TTC549 (cell line): ENCODE results near the gene ASIC4.

ENCODE experiments used
- FAIRE-seq: peaks from 2 replicates; lab custom pipeline; 2012; peaks lifted over from hg19 to GRCh38; lab: Jason Lieb, UNC

Gene ASIC4, protein sequence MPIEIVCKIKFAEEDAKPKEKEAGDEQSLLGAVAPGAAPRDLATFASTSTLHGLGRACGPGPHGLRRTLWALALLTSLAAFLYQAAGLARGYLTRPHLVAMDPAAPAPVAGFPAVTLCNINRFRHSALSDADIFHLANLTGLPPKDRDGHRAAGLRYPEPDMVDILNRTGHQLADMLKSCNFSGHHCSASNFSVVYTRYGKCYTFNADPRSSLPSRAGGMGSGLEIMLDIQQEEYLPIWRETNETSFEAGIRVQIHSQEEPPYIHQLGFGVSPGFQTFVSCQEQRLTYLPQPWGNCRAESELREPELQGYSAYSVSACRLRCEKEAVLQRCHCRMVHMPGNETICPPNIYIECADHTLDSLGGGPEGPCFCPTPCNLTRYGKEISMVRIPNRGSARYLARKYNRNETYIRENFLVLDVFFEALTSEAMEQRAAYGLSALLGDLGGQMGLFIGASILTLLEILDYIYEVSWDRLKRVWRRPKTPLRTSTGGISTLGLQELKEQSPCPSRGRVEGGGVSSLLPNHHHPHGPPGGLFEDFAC

GRCh38 chr2:219514196-219514761, at the start of gene ASIC4:
ASIC4 (plus strand) TSS chr2:219514482; CDS start chr2:219514725, 243 bp downstream.
- no peak for FAIRE-seq

- no peak for FAIRE-seq
Observed at GRCh38 chr2:219465659-219466561, 48.4 kb upstream of the ASIC4 start.

DNA sequence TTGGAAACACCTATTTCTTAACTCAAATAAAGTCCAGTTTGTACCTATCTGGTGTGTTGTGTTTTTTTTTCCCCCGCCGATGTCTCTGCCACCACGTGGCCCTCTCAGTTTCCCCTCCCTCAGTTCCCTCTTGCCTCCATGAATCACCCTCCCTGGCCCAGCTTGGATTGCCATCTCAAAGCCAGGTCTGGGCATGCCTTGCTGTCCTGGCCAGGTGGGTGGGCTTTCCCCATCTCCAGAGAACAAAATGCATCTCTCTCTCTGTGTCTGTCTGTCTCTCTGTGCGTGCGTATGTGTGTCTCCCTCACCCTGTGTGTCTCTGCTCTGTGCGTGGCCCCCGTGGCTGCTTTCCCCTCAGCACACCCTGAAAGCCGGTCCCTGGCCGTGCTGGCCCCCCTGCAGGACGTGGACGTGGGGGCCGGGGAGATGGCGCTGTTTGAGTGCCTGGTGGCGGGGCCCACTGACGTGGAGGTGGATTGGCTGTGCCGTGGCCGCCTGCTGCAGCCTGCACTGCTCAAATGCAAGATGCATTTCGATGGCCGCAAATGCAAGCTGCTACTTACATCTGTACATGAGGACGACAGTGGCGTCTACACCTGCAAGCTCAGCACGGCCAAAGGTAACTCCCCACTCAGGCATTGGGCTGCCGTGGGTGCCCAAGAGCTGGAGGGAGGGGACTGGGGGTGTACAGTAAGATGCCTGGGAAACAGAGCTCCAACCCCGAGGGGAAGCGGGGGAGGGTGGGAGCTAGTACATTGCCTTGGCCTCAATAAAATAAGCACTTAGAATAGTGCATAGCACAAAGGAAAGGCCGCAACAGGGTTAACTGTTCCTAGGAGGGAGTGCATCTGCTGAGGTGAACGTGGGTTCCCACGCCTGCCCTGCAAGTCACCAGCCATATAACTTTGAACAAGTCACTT, 47.2 kb upstream of the ASIC4 start:
- no peak for FAIRE-seq

DNA sequence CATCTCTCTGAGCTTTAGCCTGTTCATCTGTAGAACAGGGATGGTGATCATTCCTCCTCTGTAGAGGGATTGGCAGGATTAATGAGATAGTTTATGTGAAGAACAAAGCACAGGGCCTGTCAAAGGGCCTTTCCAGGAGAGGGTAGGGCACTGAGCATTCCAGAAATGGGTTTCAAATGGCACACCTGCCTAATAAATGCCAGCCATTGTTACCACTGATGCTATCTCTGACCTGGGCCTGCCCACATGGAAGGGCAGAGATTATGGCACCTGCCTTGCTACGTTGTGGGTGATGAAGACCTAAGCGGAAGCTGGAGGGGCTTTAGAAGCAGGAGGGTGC, 46.6 kb upstream of the ASIC4 start:
- no peak for FAIRE-seq

GRCh38 chr2:219468410-219469185, 45.7 kb upstream of the ASIC4 start:
- FAIRE-seq: no peak

DNA sequence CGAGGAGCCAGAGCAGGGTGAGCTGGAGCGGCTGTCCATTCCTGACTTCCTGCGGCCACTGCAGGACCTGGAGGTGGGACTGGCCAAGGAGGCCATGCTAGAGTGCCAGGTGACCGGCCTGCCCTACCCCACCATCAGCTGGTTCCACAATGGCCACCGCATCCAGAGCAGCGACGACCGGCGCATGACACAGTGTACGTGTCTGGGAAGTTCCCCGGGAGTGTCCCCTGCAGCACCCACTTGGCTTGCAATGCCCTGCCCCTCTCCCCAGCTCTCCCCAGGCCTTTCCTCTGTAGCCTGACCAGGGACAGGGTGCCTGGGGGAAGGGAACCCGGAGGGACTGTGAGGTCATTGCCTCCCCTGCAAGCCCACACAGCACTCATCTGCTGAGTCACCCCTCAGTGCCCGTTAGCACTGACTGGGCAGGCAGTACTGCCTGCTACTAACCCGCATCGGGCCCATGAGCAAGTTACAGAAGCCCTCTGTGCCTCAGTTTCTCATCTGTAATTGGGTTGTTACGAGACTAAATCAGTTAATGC, 45.0 kb upstream of the ASIC4 start:
- no peak for FAIRE-seq

DNA sequence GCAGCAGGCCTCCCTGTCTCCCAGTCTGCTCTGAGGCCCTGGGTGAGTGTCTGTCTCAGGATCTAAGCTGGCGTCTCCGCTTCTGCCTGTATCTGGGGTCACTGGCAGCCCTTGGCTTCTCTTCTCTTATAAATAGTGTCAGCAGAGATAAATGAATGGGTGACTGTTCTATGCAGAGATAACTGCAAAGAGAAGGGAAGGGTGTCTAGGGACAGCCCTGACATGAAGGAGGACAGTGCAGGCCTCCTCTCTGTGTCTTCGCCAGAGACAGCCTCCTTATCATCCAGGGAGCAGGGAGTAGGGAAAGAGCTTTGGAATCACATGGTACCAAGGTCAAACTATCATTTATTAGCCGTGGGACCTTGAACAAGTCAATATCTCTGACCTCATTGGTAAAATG, 43.9 kb upstream of the ASIC4 start:
- no peak for FAIRE-seq

DNA sequence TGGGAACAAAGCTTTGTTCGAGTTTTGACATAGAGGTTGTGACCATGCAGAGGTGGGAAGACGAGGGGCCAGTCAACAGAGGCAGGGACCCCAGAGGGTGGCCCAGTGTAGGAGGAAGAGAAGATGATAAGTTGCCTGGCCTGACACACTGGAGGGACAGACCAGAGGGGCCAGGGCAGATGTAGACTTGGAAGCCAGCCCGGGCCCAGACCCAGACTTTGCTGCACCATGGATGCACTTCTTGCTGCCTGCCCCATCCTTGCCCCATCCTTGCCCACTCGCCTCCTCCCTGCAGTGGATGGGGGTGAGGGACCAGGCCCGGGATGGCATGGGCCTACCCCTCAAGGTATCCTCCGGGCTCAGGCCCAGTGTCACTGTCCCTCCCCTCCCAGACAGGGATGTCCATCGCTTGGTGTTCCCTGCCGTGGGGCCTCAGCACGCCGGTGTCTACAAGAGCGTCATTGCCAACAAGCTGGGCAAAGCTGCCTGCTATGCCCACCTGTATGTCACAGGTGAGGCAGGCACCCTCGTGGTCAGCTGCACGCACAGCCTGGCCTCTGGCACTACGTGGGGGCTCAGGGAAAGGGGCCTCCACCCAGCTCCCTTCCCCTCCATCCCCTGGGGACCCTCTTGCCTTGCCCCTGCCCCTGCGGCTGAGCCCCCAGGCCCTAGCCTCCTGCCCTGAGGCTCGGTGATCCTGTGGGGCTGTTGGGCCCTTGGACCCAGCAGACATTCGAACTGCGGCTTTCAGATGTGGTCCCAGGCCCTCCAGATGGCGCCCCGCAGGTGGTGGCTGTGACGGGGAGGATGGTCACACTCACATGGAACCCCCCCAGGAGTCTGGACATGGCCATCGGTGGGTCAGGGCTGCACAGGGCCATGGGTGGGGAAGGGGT, 42.6 kb upstream of the ASIC4 start:
- FAIRE-seq: no peak

DNA sequence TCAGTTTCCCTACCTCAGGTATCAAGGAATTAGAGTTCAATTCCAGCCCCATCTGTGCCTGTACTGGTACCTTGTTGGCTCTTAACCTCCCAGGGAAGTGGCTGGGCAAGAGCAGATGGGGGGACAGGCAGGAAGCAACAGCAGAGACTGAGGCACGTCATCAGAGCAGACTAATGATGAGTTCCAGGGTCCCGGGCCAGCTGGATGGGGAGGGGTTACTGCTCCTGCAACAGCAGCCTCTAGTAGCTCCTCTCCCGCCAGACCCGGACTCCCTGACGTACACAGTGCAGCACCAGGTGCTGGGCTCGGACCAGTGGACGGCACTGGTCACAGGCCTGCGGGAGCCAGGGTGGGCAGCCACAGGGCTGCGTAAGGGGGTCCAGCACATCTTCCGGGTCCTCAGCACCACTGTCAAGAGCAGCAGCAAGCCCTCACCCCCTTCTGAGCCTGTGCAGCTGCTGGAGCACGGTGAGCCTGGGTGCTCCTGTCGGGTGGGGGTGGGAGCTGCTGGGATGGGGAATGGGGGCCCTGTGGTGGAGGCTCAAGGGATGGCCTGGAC, 41.6 kb upstream of the ASIC4 start:
- FAIRE-seq: no peak

- no peak for FAIRE-seq
Observed at GRCh38 chr2:219473511-219473910, 40.8 kb upstream of the ASIC4 start.

DNA sequence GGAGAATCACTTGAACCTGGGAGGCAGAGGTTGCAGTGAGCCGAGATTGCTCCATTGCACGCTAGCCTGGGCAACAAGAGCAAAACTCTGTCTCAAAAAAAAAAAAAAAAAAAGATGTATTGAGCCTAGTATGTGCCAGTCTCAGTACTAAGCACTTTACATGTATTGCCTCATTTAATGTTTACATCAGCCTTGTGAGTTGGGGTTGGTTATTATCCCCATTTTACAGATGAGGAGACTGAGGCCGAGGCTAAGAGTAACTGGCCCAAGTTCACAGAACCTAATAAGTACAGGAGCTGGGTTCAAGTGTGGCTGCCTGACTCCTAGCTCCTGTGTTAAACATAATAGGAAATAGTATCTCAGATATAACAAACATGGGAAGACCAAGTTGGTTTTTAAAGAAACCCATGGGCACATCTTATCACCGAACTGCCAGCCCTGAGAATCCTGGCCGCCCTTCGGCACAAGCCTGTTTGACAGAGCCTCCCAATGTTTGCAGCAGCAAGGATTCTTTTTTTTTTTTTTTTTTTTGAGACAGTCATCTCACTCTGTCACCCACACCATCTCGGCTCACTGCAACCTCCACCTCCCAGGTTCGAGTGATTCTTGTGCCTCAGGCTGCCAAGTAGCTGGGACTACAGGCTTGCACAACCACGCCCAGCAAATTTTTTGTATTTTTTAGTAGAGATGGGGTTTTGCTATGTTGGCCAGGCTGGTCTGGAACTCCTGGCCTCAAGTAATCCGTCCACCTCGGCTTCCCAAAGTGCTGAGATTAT, 39.8 kb upstream of the ASIC4 start:
- FAIRE-seq: no peak

- no peak for FAIRE-seq
Observed at GRCh38 chr2:219475278-219475677, 39.0 kb upstream of the ASIC4 start.

DNA sequence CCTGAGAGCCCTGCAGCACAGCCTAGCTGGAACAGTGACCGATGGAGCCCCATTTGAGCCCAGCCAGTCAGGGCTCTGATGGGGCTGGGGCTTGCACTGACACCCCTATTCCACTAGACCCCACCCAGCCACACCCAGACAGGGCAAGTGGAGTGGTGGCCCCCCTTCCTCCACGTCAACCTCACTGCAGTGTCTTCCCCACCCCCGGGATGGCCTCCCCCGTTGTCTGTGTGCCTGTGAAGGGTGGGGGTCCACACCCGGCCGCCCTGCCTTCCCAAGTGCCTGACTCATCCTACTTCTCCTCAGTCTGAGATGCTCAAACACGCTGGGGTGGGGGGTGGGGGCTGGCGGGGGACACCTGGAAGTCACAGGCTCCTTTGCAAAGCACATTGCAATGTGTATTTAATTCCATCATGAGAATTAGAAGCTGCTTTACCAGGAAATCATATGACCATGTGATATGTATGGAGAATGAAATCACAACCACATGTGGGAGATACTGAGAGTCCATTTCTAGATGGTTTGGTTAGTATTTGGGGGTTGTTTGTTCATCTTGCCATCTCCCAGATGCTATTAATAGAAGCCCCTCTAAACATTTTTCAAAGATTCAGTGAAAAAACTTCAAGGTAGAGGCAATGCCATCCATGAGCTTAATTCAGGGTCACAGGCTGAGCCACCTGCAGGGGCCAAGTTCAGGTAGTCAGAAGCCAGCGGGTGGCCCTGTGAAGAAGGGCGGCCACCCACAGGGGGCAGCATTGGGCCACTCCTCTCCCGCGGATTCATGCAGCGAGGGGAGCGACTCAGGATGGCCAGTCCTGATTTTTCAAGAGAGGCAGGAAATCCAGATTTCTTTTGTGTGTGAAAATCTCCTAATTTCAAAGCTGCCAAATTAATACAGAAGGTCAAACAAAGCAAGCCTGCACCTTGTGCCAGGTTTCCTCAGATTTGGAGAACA, 38.3 kb upstream of the ASIC4 start:
- FAIRE-seq: no peak

GRCh38 chr2:219476652-219477151, 37.6 kb upstream of the ASIC4 start:
- no peak for FAIRE-seq

GRCh38 chr2:219477179-219477578, 37.1 kb upstream of the ASIC4 start:
- no peak for FAIRE-seq

- no peak for FAIRE-seq
Observed at GRCh38 chr2:219477815-219478214, 36.5 kb upstream of the ASIC4 start.

GRCh38 chr2:219478916-219479315, 35.4 kb upstream of the ASIC4 start:
- FAIRE-seq: no peak
